ENCODE measurements around the gene C11orf97. TPM values are rescaled to one million over a fixed set of nuclear protein-coding genes. Genes with fewer than 3 reads are reported as not detected.

The C11orf97 gene
- total RNA-seq, 1 experiment from 2014 or later: not detected

- H3F3A ChIP-seq (ENCODE audit: insufficient read depth, low read depth): no peaks in the 10 kb centered on the region
- no peak overlapping the region for H3K27ac ChIP-seq
- intact Hi-C loops (cut with micrococcal nuclease; ENCODE audit: unreplicated experiment): loop anchor here (10.0 kb wide), 1 partner anchor 1903 kb away; no protein-coding TSS in a partner anchor
- H2AFZ ChIP-seq: no peak overlapping the region
- H3K4me2 ChIP-seq: no peak overlapping the region
- no peaks in the 10 kb centered on the region for H3K79me2 ChIP-seq (ENCODE audit: low read depth)
- no peaks in the 10 kb centered on the region for H3K36me3 ChIP-seq (ENCODE audit: low read depth)
- H3K4me3 ChIP-seq: no peak overlapping the region
- ChIA-PET CTCF (no interaction called here), POLR2A (ENCODE audit: unreplicated experiment) (no interaction called here)
- TF ChIP-seq, protein P1, sequence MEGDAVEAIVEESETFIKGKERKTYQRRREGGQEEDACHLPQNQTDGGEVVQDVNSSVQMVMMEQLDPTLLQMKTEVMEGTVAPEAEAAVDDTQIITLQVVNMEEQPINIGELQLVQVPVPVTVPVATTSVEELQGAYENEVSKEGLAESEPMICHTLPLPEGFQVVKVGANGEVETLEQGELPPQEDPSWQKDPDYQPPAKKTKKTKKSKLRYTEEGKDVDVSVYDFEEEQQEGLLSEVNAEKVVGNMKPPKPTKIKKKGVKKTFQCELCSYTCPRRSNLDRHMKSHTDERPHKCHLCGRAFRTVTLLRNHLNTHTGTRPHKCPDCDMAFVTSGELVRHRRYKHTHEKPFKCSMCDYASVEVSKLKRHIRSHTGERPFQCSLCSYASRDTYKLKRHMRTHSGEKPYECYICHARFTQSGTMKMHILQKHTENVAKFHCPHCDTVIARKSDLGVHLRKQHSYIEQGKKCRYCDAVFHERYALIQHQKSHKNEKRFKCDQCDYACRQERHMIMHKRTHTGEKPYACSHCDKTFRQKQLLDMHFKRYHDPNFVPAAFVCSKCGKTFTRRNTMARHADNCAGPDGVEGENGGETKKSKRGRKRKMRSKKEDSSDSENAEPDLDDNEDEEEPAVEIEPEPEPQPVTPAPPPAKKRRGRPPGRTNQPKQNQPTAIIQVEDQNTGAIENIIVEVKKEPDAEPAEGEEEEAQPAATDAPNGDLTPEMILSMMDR (conservative IDR thresholded peaks at IDR 0.05): peak; percentile 44
- no peak for TF ChIP-seq EZH2 (IDR thresholded peaks at IDR 0.05; ENCODE audit: low read depth)
- peaks cover 12% of the 10 kb centered on the region for H3K4me1 ChIP-seq (replicated peaks; ENCODE audit: insufficient read depth)
- no peaks in the 10 kb centered on the region for H3K9me3 ChIP-seq (ENCODE audit: insufficient read depth, low read depth)
- BruUV-seq (replicated peaks): no TSS peak
- H3K27me3 ChIP-seq (ENCODE audit: insufficient read depth, low read depth): no peaks in the 10 kb centered on the region
- no peaks in the 10 kb centered on the region for H3K9me2 ChIP-seq (ENCODE audit: insufficient read depth)
- no peak for DNase-seq
- H4K20me1 ChIP-seq (ENCODE audit: insufficient read depth): no peaks in the 10 kb centered on the region
Measured at GRCh38 chr11:94521684-94522083, 9.4 kb downstream of the C11orf97 start.

DNA sequence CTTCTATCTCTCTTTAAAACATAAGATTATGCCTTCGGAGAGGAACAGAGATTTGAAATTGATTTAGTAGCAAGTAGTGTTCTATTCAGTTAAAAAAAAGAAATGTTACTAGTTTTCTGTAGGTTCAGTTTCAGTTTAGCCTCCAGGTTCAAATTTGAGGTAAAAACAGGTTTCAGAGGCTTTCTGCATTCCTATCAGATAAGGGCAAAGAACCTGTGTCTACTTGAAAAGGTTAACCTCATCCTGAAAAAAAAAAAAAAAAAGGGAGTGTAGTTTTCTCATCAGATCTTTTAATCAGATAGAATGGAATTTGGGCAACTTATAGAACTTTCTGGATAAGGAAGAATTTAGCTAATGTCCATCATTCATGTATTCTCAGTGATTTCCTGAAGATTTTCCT, 12.1 kb downstream of the C11orf97 start:
- Histone ChIP-seq H3K9me3 (ENCODE audit: insufficient read depth, low read depth) (no peaks in the 10 kb centered on the region), H3K36me3 (ENCODE audit: low read depth) (no peaks in the 10 kb centered on the region), H3K79me2 (ENCODE audit: low read depth) (no peaks in the 10 kb centered on the region), H2AFZ (no peak overlapping the region), H3K4me1 (replicated peaks; ENCODE audit: insufficient read depth) (peaks cover 12% of the 10 kb centered on the region), H3K27ac (no peak overlapping the region), H3K9me2 (ENCODE audit: insufficient read depth) (no peaks in the 10 kb centered on the region), H3K4me2 (no peak overlapping the region), H3K27me3 (ENCODE audit: insufficient read depth, low read depth) (no peaks in the 10 kb centered on the region), H3F3A (ENCODE audit: insufficient read depth, low read depth) (no peaks in the 10 kb centered on the region), H3K4me3 (no peak overlapping the region), H4K20me1 (ENCODE audit: insufficient read depth) (no peaks in the 10 kb centered on the region)
- no TSS peak for BruUV-seq (replicated peaks)
- no peak for TF ChIP-seq EZH2 (IDR thresholded peaks at IDR 0.05; ENCODE audit: low read depth)
- TF ChIP-seq, protein P1 (conservative IDR thresholded peaks at IDR 0.05): no peak
- CTCF ChIA-PET: interaction anchor here (0.6 to 0.7 kb wide), 2 partner anchors 60 to 317 kb away, joined by 4 to 5 read pairs; no protein-coding TSS in a partner anchor
- POLR2A ChIA-PET (ENCODE audit: unreplicated experiment): no interaction called here
- intact Hi-C loops (cut with micrococcal nuclease; ENCODE audit: unreplicated experiment): loop anchor here (10.0 kb wide), 1 partner anchor 1900 kb away; no protein-coding TSS in a partner anchor
- no peak for DNase-seq

GRCh38 chr11:94525546-94526324, 13.5 kb downstream of the C11orf97 start:
- Histone ChIP-seq H4K20me1 (ENCODE audit: insufficient read depth) (no peaks in the 10 kb centered on the region), H3K27me3 (ENCODE audit: insufficient read depth, low read depth) (no peaks in the 10 kb centered on the region), H3K36me3 (ENCODE audit: low read depth) (no peaks in the 10 kb centered on the region), H3K4me3 (no peak overlapping the region), H3K27ac (no peak overlapping the region), H3K79me2 (ENCODE audit: low read depth) (no peaks in the 10 kb centered on the region), H3K9me3 (ENCODE audit: insufficient read depth, low read depth) (no peaks in the 10 kb centered on the region), H3K4me2 (no peak overlapping the region), H3F3A (ENCODE audit: insufficient read depth, low read depth) (no peaks in the 10 kb centered on the region), H2AFZ (no peak overlapping the region), H3K4me1 (replicated peaks; ENCODE audit: insufficient read depth) (peaks cover 12% of the 10 kb centered on the region), H3K9me2 (ENCODE audit: insufficient read depth) (0 out of 2 replicates have a peak, but pooled peaks cover 8% of the 10 kb centered on the region)
- ChIA-PET POLR2A (ENCODE audit: unreplicated experiment) (interaction anchor here (0.6 to 0.8 kb wide), 3 partner anchors 19 to 784 kb away, joined by 4 to 8 read pairs (median 4); partner anchors contain the start of gene C11orf54), CTCF (interaction anchor here (1.3 kb wide), 1 partner anchor 13 kb away, joined by 4 read pairs; no protein-coding TSS in a partner anchor)
- intact Hi-C loops (cut with micrococcal nuclease; ENCODE audit: unreplicated experiment): loop anchor here (10.0 kb wide), 1 partner anchor 1899 kb away; no protein-coding TSS in a partner anchor
- TF ChIP-seq, protein P1 (conservative IDR thresholded peaks at IDR 0.05): no peak
- no peak for TF ChIP-seq EZH2 (IDR thresholded peaks at IDR 0.05; ENCODE audit: low read depth)
- BruUV-seq (replicated peaks): no TSS peak
- DNase-seq: peak in 1 of 2 experiments; percentile 51

Measured in PC-9 (cell line).